DOHH2 (cell line): ENCODE results near the gene CLCN4.

Source experiments
- EZH2phosphoT487 ChIP-seq: fragments of 200-600 bp; sonication (generic); IDR thresholded peaks from 2 replicates; pipeline ENCODE4 v1.6.1; 2017; ENCODE audit warnings: borderline replicate concordance, mild to moderate bottlenecking, antibody characterized with exemption, low read length, moderate library complexity, mixed read lengths
- TF ChIP-seq, protein P1 (sequence below): fragments of 200-600 bp; sonication (generic); IDR thresholded peaks from one replicate; pipeline ENCODE4 v1.5.1; 2014; ENCODE audit warnings: antibody characterized with exemption, mild to moderate bottlenecking, low read depth, low read length; ENCODE audit not compliant: poor library complexity, severe bottlenecking

DNA sequence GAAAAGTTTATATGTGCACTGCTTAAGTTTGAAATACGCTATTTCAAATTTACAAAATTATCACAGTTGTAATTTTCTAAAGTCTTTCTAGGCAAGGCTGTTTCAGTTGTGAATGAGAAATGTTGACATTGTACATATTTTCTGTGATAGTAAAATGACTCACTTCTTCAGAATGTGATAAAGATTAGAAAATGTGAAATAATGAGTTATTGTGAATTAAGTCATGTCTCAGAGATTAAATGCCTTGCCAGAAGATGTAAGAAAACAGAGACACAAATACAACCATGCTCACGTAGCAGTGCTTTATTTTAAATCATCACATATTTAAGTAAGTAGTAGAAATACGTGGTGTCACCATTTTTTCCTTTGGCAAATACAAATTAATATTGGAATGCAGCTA is 768 bp downstream of the CLCN4 start:
- TF ChIP-seq, protein P1, sequence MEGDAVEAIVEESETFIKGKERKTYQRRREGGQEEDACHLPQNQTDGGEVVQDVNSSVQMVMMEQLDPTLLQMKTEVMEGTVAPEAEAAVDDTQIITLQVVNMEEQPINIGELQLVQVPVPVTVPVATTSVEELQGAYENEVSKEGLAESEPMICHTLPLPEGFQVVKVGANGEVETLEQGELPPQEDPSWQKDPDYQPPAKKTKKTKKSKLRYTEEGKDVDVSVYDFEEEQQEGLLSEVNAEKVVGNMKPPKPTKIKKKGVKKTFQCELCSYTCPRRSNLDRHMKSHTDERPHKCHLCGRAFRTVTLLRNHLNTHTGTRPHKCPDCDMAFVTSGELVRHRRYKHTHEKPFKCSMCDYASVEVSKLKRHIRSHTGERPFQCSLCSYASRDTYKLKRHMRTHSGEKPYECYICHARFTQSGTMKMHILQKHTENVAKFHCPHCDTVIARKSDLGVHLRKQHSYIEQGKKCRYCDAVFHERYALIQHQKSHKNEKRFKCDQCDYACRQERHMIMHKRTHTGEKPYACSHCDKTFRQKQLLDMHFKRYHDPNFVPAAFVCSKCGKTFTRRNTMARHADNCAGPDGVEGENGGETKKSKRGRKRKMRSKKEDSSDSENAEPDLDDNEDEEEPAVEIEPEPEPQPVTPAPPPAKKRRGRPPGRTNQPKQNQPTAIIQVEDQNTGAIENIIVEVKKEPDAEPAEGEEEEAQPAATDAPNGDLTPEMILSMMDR: no peak
- no peak for TF ChIP-seq EZH2phosphoT487
